Activated naive CD4-positive, alpha-beta T cell treated with anti-CD3 and anti-CD28 coated beads, Interleukin-2, amount 50 U/mL, for 72 hours (primary cell): ENCODE data around the gene ITPK1. TPM values are rescaled to one million over a fixed set of nuclear protein-coding genes. Genes with fewer than 3 reads are reported as not detected.

Experiments used
- ATAC-seq, 2 donors: fragments of 150-1000 bp; cut with Tn5 transposase; 2 replicates each; pipeline ENCODE4 v1.10.0; 2021; ENCODE audit warnings: mild to moderate bottlenecking in 2 of 2, moderate library complexity in 2 of 2
- DNase-seq, 2 donors: peaks; one replicate each; pipeline ENCODE4 v3.0.0; 2021 to 2022; ENCODE audit warnings: low spot score in 2 of 2
- H3K27ac Mint-ChIP-seq, 2 donors: one replicate each; pipeline ENCODE4 v1.8.0; 2022; ENCODE audit warnings: mild to moderate bottlenecking in 2 of 2, mixed read lengths in 2 of 2
- H3K36me3 Mint-ChIP-seq, 2 donors: one replicate each; pipeline ENCODE4 v1.8.0; 2022; ENCODE audit warnings: mixed read lengths in 2 of 2
- H3K9me3 Mint-ChIP-seq, 2 donors: one replicate each; pipeline ENCODE4 v1.8.0; 2022; ENCODE audit warnings: mixed read lengths in 2 of 2
- total RNA-seq, 2 donors: library from RNA; stranded (reverse); gene quantifications; one replicate each; pipeline ENCODE4 v1.2.3, GENCODE V29; 2022

ITPK1 gene
- total RNA-seq, 2 donors from 2014 or later, result 15.2 to 33.2 TPM

DNA sequence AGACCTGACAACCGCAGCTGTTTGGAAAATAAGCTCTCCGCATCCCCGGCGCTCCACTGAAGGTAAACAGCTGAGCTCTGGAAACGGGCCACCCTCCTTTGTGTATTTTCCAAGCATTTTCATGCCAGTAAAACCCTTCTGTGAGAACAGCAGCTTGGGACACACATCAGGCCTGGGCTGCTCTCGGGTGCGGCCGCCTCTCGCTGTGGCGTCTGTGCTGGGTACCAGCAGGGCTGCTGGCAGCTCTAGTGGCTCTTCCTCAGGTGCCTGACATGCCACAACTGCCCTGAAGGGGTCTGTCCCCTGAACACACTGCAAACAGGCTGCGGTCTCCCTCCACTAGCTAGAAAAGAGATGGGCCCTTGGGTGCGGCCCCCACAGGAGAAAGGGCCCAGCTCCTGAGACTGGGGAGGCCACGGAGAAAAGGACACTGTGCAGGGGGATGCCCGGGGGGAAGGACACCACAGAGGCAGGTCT, 96.3 kb downstream of the ITPK1 start:
- no peaks in the 10 kb centered on the region for H3K36me3 Mint-ChIP-seq
- ATAC-seq (no peak), DNase-seq (no peak)
- no peak overlapping the region for H3K27ac Mint-ChIP-seq
- no peaks in the 10 kb centered on the region for H3K9me3 Mint-ChIP-seq

DNA sequence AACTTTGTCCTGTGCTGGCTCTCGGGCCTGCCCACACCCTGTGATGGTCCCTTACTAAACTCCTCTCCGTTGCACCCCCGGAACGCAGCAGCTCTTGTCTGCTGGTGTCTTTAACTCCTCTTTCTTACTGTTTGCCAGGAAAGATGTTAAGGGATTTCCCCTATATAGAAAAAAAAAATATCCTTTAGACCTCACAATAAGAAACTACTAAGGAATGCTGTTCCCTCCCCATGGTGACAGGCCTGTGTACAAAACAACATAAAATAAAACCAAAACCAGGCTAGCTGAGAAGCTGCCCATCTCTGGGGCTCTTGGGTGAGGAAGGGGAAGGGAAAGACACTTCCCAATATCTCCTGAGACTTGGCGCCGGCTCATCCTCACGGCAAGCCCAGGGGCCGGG, 97.4 kb downstream of the ITPK1 start:
- DNase-seq, result no peak
- Mint-ChIP-seq H3K27ac (peak overlapping the region in 1 of 2 donors; percentile 7), H3K9me3 (no peaks in the 10 kb centered on the region), H3K36me3 (no peaks in the 10 kb centered on the region)
- no peak for ATAC-seq

DNA sequence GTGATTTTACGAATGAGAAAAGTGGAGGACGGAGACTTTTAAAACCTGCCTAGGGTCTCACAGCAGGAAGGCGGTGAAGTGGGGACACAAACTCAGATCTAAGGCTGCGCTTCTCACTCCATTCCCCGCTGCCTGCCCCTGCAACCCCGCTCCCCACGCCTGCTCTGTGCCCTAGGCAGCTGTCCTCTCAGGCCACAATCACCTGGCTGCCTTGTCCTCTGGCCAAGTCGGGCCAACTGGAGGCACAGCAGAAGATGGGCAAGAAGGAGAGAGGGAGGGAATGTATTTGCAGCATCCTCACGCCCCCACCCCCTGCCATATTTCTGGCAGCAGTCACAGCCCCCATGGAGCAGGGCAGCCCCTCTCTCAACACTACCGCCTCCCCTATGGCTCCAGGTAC, 97.8 kb downstream of the ITPK1 start:
- Mint-ChIP-seq H3K27ac (peak overlapping the region in 1 of 2 donors; percentile 7), H3K9me3 (no peaks in the 10 kb centered on the region), H3K36me3 (no peaks in the 10 kb centered on the region)
- no peak for DNase-seq
- no peak for ATAC-seq

- ATAC-seq (no peak), DNase-seq (no peak)
- no peaks in the 10 kb centered on the region for H3K36me3 Mint-ChIP-seq
- H3K27ac Mint-ChIP-seq, result peak overlapping the region in 1 of 2 donors; percentile 7
- no peaks in the 10 kb centered on the region for H3K9me3 Mint-ChIP-seq
Measured at GRCh38 chr14:93017301-93017797, 98.4 kb downstream of the ITPK1 start.

- H3K36me3 Mint-ChIP-seq, result no peaks in the 10 kb centered on the region
- ATAC-seq (no peak), DNase-seq (no peak)
Measured at GRCh38 chr14:93016275-93016845, 99.4 kb downstream of the ITPK1 start.

DNA sequence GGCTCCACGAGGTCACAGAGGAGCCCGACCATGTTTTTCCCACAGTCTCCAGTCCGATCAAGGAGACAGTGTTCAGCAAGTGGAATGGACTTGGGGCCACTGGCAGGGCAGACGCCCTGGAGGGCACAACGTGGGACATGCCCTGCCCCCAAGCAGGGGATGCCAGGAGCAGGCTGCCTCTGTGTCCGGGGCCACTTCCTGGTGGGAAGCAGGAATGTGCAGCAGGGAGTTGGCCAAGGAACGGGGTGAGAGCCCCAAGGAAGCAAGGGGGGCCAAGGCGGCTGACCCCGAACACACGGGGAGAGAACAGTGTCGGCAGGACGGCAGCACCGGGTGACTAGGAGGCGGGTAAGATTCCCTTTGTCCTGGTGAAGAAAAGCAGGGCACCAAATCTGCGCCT, 100.2 kb downstream of the ITPK1 start:
- no peak overlapping the region for H3K27ac Mint-ChIP-seq
- DNase-seq (no peak), ATAC-seq (no peak)
- no peaks in the 10 kb centered on the region for H3K9me3 Mint-ChIP-seq
- H3K36me3 Mint-ChIP-seq, result no peaks in the 10 kb centered on the region

More at GRCh38 chr14:93016275-93016845, 99.4 kb downstream of the ITPK1 start:
- no peaks in the 10 kb centered on the region for H3K9me3 Mint-ChIP-seq
- peak overlapping the region in 1 of 2 donors; percentile 91 for H3K27ac Mint-ChIP-seq

DNA sequence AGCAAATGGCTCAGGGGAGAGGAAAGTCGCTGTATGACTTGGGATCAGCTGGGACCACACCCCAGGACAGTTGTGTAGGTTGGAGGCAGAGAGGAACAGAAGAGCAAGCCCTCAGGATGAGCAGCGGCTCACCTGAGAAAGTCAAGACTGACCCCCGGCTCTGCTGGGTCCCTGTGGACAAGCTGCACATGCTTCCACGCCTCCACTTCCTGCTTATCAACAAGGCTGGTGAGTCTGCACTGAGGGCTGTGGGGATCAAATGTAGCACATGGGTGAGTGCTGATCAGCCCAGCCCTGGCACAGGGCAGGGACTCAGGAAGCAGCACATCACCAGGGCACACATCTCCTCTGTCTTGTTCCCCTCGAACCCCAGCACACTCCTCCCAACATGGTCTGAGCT, 100.7 kb downstream of the ITPK1 start:
- ATAC-seq, result no peak
- Mint-ChIP-seq H3K36me3 (no peaks in the 10 kb centered on the region), H3K9me3 (no peaks in the 10 kb centered on the region), H3K27ac (peak overlapping the region; percentile 50 to 58)
- no peak for DNase-seq

- H3K36me3 Mint-ChIP-seq, result no peaks in the 10 kb centered on the region
- ATAC-seq, result no peak
- H3K27ac Mint-ChIP-seq, result peak overlapping the region; percentile 63 to 75
- DNase-seq, result no peak
- H3K9me3 Mint-ChIP-seq, result no peaks in the 10 kb centered on the region
Measured at GRCh38 chr14:93014058-93015023, 101.4 kb downstream of the ITPK1 start.

GRCh38 chr14:93012951-93013719, 102.6 kb downstream of the ITPK1 start:
- Mint-ChIP-seq H3K27ac (peak overlapping the region; percentile 72 to 75), H3K36me3 (no peaks in the 10 kb centered on the region), H3K9me3 (no peaks in the 10 kb centered on the region)
- ATAC-seq (peak in 1 of 2 donors; percentile 24), DNase-seq (no peak)

DNA sequence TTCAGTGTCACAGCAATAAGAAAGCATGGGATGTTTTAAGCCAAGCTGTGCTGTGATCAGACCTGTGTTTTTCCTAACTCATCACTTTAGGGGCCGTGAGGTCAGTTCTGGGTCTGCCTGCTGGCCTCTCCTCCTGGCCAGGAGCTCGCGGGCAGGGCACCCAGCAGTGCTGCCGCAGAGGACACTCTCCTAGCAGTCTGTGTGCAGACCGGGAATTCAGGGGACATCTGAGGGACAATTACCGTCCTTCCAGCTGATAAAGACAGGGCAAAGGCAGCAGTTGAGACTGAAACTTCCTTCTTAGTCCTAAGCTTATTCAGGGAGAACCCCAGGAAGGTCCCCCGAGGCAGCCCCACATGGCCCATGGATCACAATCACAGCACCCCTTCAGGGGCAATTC, 103.2 kb downstream of the ITPK1 start:
- Mint-ChIP-seq H3K27ac (no peak overlapping the region), H3K36me3 (no peaks in the 10 kb centered on the region), H3K9me3 (no peaks in the 10 kb centered on the region)
- DNase-seq (no peak), ATAC-seq (no peak)

DNA sequence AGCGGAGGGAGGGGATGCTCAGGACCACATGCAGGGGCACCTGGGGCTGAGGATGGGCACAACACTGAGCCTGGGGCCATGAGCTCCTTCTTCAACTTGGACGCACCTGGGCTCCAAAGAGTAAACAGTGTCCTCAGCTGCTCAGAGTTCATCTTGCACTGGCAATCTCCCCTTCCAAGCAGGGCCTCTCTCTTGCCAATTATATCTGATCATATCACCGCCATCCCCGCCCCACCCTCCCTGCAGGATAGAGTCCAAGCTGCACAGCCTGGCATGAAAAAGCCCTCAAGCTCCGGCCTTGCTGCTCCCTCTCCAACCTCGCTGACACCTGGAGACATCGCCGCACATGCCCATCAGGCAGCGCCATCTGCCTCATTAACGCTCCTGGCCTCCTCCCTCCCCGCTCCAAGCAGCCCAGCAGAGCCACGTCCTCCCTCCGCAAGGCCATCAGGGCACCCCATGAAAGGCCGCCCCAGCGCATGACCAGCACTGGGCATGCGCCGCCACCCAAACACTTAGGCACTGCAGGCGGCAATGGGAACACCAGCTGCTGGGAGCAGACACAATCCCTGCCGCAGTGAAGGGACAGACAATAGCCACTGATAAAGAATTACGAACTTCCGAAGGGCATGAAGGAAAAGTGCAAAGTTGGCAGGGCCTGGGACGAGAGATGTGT, 103.9 kb downstream of the ITPK1 start:
- Mint-ChIP-seq H3K9me3 (no peaks in the 10 kb centered on the region), H3K36me3 (no peaks in the 10 kb centered on the region), H3K27ac (peak overlapping the region in 1 of 2 donors; percentile 83)
- no peak for DNase-seq
- no peak for ATAC-seq

DNA sequence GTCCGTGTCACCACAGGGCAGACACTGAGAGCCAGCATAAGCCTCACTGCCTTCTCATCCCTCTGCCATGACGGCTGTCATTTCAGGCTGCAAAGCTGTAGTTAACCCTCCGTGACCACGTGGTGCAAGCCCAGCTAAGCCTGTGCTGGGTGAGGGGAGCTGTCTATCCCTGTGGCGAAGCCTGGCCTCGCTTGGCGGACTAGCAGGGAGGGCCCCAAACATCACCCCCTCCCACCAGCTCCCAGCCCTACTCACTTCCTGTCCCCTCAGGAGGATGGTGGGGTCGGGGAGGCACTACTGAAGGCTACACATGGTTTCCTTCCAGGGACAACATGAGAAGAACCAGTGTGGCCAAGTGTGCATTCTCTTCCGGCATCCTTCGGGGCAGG, 104.6 kb downstream of the ITPK1 start:
- ATAC-seq (no peak), DNase-seq (no peak)
- Mint-ChIP-seq H3K27ac (no peak overlapping the region), H3K9me3 (no peaks in the 10 kb centered on the region), H3K36me3 (no peaks in the 10 kb centered on the region)

- Mint-ChIP-seq H3K9me3 (no peaks in the 10 kb centered on the region), H3K27ac (no peak overlapping the region), H3K36me3 (no peaks in the 10 kb centered on the region)
- DNase-seq (no peak), ATAC-seq (no peak)
Measured at GRCh38 chr14:93010522-93011140, 105.1 kb downstream of the ITPK1 start.

- no peak for DNase-seq
- no peak overlapping the region for H3K27ac Mint-ChIP-seq
- no peaks in the 10 kb centered on the region for H3K36me3 Mint-ChIP-seq
- H3K9me3 Mint-ChIP-seq, result no peaks in the 10 kb centered on the region
- no peak for ATAC-seq
Measured at GRCh38 chr14:93010130-93010499, 105.6 kb downstream of the ITPK1 start.

DNA sequence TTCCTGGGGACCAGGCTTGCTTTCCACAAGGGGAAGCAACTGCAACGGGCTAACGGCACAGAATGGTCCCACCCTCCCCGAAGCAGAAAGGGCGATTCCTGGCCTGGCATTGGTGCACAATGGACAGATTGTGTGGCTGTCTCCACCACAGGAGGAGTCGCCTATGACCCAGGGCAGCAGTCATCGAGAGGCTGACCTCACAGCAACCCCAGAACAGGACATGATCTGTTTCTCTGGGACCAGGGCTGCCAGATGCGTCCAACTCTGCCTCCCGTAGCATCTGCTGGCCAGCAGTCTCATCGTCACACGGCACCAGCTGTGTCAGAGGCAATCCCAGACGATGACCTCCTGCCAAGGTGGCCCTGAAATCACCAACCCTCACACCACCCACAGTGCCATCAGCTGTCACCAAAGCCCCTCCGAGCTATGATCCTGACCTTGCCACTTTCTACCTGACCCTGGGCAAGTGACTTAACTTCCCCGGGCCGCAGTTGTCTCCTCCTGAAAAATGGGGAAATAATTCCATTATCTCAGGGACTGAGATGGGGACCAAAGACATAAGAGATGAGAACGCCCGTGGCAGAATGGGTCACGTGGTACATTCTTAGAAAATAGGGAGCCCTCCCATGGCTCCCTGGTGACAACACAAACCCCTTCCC, 106.1 kb downstream of the ITPK1 start:
- DNase-seq (no peak), ATAC-seq (no peak)
- peak overlapping the region in 1 of 2 donors; percentile 44 for H3K27ac Mint-ChIP-seq
- H3K9me3 Mint-ChIP-seq, result no peaks in the 10 kb centered on the region
- H3K36me3 Mint-ChIP-seq, result no peaks in the 10 kb centered on the region
